HEK293T (cell line): ENCODE results near the gene MCTP2.

Source experiments
- ARNT ChIP-seq: fragments of 450-650 bp; IDR thresholded peaks from 2 replicates; pipeline ENCODE4 v1.6.1; 2017; ENCODE audit warnings: mild to moderate bottlenecking
- CTBP1 ChIP-seq: fragments of 450-650 bp; IDR thresholded peaks from 2 replicates; pipeline ENCODE4 v1.6.1; 2016; ENCODE audit warnings: borderline replicate concordance
- ELF4 ChIP-seq: fragments of 450-650 bp; IDR thresholded peaks from 2 replicates; pipeline ENCODE4 v1.6.1; 2017; ENCODE audit warnings: antibody characterized with exemption
- FOXK2 ChIP-seq: fragments of 450-650 bp; IDR thresholded peaks from 2 replicates; pipeline ENCODE4 v1.6.1; 2016; ENCODE audit warnings: mild to moderate bottlenecking
- FOXM1 ChIP-seq: fragments of 450-650 bp; IDR thresholded peaks from 2 replicates; pipeline ENCODE4 v1.6.1; 2017; ENCODE audit warnings: mild to moderate bottlenecking, borderline replicate concordance
- NFRKB ChIP-seq: fragments of 450-650 bp; IDR thresholded peaks from 2 replicates; pipeline ENCODE4 v1.6.1; 2016; ENCODE audit warnings: mild to moderate bottlenecking, moderate library complexity
- SUZ12 ChIP-seq: fragments of 450-650 bp; IDR thresholded peaks from 2 replicates; pipeline ENCODE4 v1.6.1; 2016; ENCODE audit warnings: mild to moderate bottlenecking

DNA sequence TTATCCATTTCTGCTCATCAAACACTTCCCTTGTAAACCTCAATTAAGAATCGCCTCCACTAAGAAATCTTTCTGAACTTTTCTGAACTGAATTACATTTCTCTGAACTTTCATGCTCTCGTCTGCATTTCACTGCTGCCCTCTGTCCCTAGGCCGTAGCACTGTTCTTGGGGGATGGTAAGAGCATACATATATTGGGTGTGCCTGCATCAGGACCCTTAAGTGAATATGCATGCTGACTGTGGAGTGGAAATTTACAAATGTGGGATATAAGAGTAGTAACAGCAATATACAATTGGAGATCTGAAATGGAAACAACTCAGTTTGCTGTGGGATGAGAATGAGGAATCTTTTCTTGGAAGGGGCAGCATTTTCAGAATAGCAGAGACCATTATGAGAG lies 148.6 kb downstream of the MCTP2 start:
- TF ChIP-seq CTBP1, result no peak
- TF ChIP-seq ELF4, result no peak
- no peak for TF ChIP-seq FOXK2
- no peak for TF ChIP-seq ARNT
- no peak for TF ChIP-seq SUZ12
- TF ChIP-seq FOXM1, result no peak
- TF ChIP-seq NFRKB, result no peak
